C4-2B (cell line): ENCODE measurements around the gene MLLT3.

Source experiments
- CTCF ChIP-seq: fragments of 450-650 bp; conservative IDR thresholded peaks from 2 replicates; pipeline ENCODE4 v1.5.1; 2017; ENCODE audit warnings: mild to moderate bottlenecking
- ZFX ChIP-seq: fragments of 450-650 bp; IDR thresholded peaks from 2 replicates; pipeline ENCODE4 v1.6.1; 2017

GRCh38 chr9:20343325-20343724, 279.0 kb downstream of the MLLT3 start:
- TF ChIP-seq CTCF (no peak), ZFX (no peak)
